MM.1S (cell line): Measurements from ENCODE around the gene POC1A.

ENCODE experiments used
- EZH2 ChIP-seq: fragments of 300-600 bp; sonication (generic); optimal IDR thresholded peaks from 2 replicates; pipeline ENCODE3; 2017; ENCODE audit warnings: low read depth, mild to moderate bottlenecking, antibody characterized with exemption, low read length, mixed read lengths
- TF ChIP-seq, protein P1 (sequence below): fragments of 300-600 bp; sonication (generic); IDR thresholded peaks from 2 replicates; pipeline ENCODE4 v1.5.1; 2016; ENCODE audit warnings: antibody characterized with exemption, low read length, mixed read lengths

DNA sequence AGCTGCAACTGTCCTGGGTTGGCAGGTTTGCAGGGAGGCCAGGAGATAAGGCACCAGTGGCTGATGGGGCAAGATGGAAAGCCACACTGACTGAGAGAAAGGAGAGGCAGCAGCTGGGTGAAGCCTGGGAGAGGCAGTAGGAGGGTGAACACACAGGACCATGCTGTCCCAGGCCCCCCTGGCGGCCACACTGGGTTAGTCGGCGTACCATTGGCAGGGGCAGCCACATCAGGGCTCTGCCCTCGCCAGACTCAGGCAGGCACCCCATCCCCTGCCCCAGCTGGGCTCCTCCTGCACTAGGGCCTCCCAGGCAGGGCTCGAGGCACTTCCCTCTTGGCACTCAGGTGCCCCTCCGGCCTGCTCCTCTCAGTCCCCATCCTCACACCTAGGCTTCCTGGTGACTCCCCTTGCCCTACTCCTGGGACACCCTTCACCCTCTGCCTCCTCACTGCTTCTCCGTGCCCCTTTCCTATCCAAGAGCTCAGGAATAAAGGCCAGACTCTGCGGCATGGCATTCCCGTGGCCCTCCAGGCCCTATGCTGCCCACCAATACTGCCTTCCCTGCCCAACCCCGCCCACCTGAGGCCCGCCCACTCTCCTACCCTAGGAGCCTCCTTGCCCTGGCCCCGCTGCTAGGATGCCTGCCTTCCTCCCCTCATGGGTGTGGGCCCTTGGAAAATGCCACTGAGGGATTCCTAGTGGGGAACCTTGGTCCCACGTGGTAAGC is 69.1 kb downstream of the POC1A start:
- TF ChIP-seq, protein P1, sequence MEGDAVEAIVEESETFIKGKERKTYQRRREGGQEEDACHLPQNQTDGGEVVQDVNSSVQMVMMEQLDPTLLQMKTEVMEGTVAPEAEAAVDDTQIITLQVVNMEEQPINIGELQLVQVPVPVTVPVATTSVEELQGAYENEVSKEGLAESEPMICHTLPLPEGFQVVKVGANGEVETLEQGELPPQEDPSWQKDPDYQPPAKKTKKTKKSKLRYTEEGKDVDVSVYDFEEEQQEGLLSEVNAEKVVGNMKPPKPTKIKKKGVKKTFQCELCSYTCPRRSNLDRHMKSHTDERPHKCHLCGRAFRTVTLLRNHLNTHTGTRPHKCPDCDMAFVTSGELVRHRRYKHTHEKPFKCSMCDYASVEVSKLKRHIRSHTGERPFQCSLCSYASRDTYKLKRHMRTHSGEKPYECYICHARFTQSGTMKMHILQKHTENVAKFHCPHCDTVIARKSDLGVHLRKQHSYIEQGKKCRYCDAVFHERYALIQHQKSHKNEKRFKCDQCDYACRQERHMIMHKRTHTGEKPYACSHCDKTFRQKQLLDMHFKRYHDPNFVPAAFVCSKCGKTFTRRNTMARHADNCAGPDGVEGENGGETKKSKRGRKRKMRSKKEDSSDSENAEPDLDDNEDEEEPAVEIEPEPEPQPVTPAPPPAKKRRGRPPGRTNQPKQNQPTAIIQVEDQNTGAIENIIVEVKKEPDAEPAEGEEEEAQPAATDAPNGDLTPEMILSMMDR = no peak
- TF ChIP-seq EZH2 = no peak
